Endothelial cell of umbilical vein (primary cell): ENCODE results near the gene RAB35. TPM values are rescaled to one million over a fixed set of nuclear protein-coding genes. Genes with fewer than 3 reads are reported as not detected.

Experiments used
- BruUV-seq: library from RNA; stranded (reverse); fragments of 400-500 nt; replicated peaks from 2 replicates; lab custom pipeline; 2021; lab: Mats Ljungman, UMichigan
- CTCF ChIA-PET: fragments of 300-600, 350-600 bp; sonication (Branson Sonifier 250); formaldehyde crosslinking; loops from one replicate; lab custom pipeline; 2021; ENCODE audit warnings: antibody characterized with exemption, inconsistent platforms; lab: Charles Lee
- POLR2A ChIA-PET: fragments of 300-600, 350-600 bp; sonication (Branson Sonifier 250); formaldehyde crosslinking; loops from one replicate; lab custom pipeline; 2021; ENCODE audit warnings: antibody characterized with exemption, inconsistent platforms; lab: Charles Lee
- DNase-seq: peaks from one replicate; pipeline ENCODE4 v3.0.0-alpha.2; 2011; ENCODE audit warnings: low read depth, low spot score
- FAIRE-seq: peaks from 2 replicates; lab custom pipeline; 2011; peaks lifted over from hg19 to GRCh38; lab: Jason Lieb, UNC
- H2AFZ ChIP-seq: 2 replicates; pipeline ENCODE4 v1.6.0; 2012; ENCODE audit warnings: low read depth, low read length, control low read depth, inconsistent platforms
- H3K27ac ChIP-seq: 2 replicates; pipeline ENCODE4 v1.5.1; 2011; ENCODE audit warnings: low read depth, mild to moderate bottlenecking, control low read depth, low read length, moderate library complexity; ENCODE audit not compliant: insufficient read depth
- H3K27me3 ChIP-seq, 2 experiments: 2 replicates each; pipeline versions ENCODE4 v1.6.0 to v1.6.1; 2011; ENCODE audit warnings: low read length in 2 of 2, mixed read lengths in 1 of 2; ENCODE audit not compliant: control insufficient read depth in 2 of 2, insufficient read depth in 2 of 2
- H3K36me3 ChIP-seq, 2 experiments: 2 replicates in 1 of 2; 3 replicates in 1 of 2; pipeline ENCODE4 v1.5.1; 2011; ENCODE audit warnings: low read length in 2 of 2, mild to moderate bottlenecking in 1 of 2, moderate library complexity in 1 of 2; ENCODE audit not compliant: control insufficient read depth in 2 of 2, insufficient read depth in 2 of 2; ENCODE audit errors: extremely low read depth in 1 of 2
- H3K4me1 ChIP-seq: 3 replicates; pipeline ENCODE4 v1.5.1; 2011; ENCODE audit warnings: mild to moderate bottlenecking, low read length; ENCODE audit not compliant: control insufficient read depth, insufficient read depth; ENCODE audit errors: extremely low read depth
- H3K4me2 ChIP-seq: 2 replicates; pipeline ENCODE4 v1.6.1; 2011; ENCODE audit warnings: low read length, control low read depth, mixed read lengths; ENCODE audit not compliant: insufficient read depth
- H3K4me3 ChIP-seq, 3 experiments: fragments of 200-600 bp in 1 of 3; sonication (generic), shearing (Covaris generic) in 1 of 3; replicated peaks in 1 of 3; 2 replicates each; pipeline ENCODE4 v1.5.1; 2011 to 2016; ENCODE audit warnings: control low read depth in 3 of 3, low read length in 3 of 3, mild to moderate bottlenecking in 2 of 3, inconsistent platforms in 1 of 3, low read depth in 1 of 3, moderate library complexity in 1 of 3; ENCODE audit not compliant: insufficient read depth in 1 of 3
- H3K79me2 ChIP-seq: 2 replicates; pipeline ENCODE4 v1.6.0; 2012; ENCODE audit warnings: low read length, inconsistent platforms; ENCODE audit not compliant: control insufficient read depth, insufficient read depth
- H3K9ac ChIP-seq: replicated peaks from 2 replicates; pipeline ENCODE3; 2011; ENCODE audit warnings: low read length, control low read depth; ENCODE audit not compliant: insufficient read depth; ENCODE audit errors: extremely low read depth
- H3K9me1 ChIP-seq: replicated peaks from 3 replicates; pipeline ENCODE4 v1.6.0; 2011; ENCODE audit warnings: mild to moderate bottlenecking, low read length; ENCODE audit not compliant: control insufficient read depth, insufficient read depth; ENCODE audit errors: extremely low read depth
- H3K9me3 ChIP-seq: replicated peaks from 2 replicates; pipeline ENCODE4 v1.5.1; 2012; ENCODE audit warnings: low read length, inconsistent platforms; ENCODE audit not compliant: control insufficient read depth, insufficient read depth
- H4K20me1 ChIP-seq: replicated peaks from 2 replicates; pipeline ENCODE3; 2011; ENCODE audit warnings: mild to moderate bottlenecking, low read length; ENCODE audit not compliant: control insufficient read depth, insufficient read depth; ENCODE audit errors: extremely low read depth
- CTCF ChIP-seq, 2 donors: IDR thresholded peaks; 1 replicate in 1 of 2; 2 replicates in 1 of 2; pipeline ENCODE4 v1.5.1; 2011; ENCODE audit warnings: low read length in 2 of 2, mild to moderate bottlenecking in 2 of 2, moderate library complexity in 2 of 2, control low read depth in 1 of 2, inconsistent platforms in 1 of 2, low read depth in 1 of 2; ENCODE audit not compliant: insufficient read depth in 1 of 2; ENCODE audit errors: extremely low read depth in 1 of 2
- EZH2 ChIP-seq: IDR thresholded peaks from 2 replicates; pipeline ENCODE4 v1.6.1; 2012; ENCODE audit warnings: borderline replicate concordance, low read depth, mild to moderate bottlenecking, moderate library complexity, low read length, inconsistent platforms; ENCODE audit not compliant: severe bottlenecking
- FOS ChIP-seq: IDR thresholded peaks from 2 replicates; pipeline ENCODE4 v1.6.1; 2011; ENCODE audit warnings: mild to moderate bottlenecking, low read length, moderate library complexity, borderline replicate concordance; ENCODE audit not compliant: insufficient read depth
- GATA2 ChIP-seq: IDR thresholded peaks from 2 replicates; pipeline ENCODE4 v1.7.0; 2011; ENCODE audit warnings: low read depth, mild to moderate bottlenecking, moderate library complexity, mixed read lengths, low read length; ENCODE audit not compliant: insufficient read length, insufficient read depth
- JUN ChIP-seq: IDR thresholded peaks from 2 replicates; pipeline ENCODE4 v1.6.1; 2011; ENCODE audit warnings: borderline replicate concordance, low read depth; ENCODE audit not compliant: insufficient read length, insufficient read depth
- MAX ChIP-seq: IDR thresholded peaks from 2 replicates; pipeline ENCODE4 v1.6.1; 2011; ENCODE audit not compliant: insufficient read depth, insufficient read length
- MYC ChIP-seq: IDR thresholded peaks from one replicate; pipeline ENCODE4 v1.6.1; 2011; ENCODE audit warnings: mild to moderate bottlenecking, low read depth, low read length
- POLR2A ChIP-seq: IDR thresholded peaks from 2 replicates; pipeline ENCODE4 v1.6.1; 2012; ENCODE audit warnings: low read depth, mild to moderate bottlenecking, control low read depth, low read length
- POLR2AphosphoS5 ChIP-seq: IDR thresholded peaks from 2 replicates; pipeline ENCODE4 v1.6.1; 2012; ENCODE audit warnings: low read depth, mild to moderate bottlenecking, control low read depth, low read length, moderate library complexity; ENCODE audit not compliant: insufficient read depth
- dilution Hi-C: fragments of 300-500 bp; cut with MboI; formaldehyde crosslinking; loops from one replicate; pipeline ENCODE4 v1.15.0; 2019; ENCODE audit warnings: low sequenced_read_pairs; ENCODE audit not compliant: extremely low pct_ligation_motif_present
- intact Hi-C: fragments of 100-400 bp; cut with micrococcal nuclease; formaldehyde crosslinking; loops from one replicate; pipeline ENCODE4 v1.10.0; 2022
- polyA plus RNA-seq, 4 experiments: library from polyadenylated mRNA; depleted of rRNA in 3 of 4; stranded (reverse) in 3 of 4; unstranded in 1 of 4; fragments of >200 nt; gene quantifications; 2 replicates each; pipeline versions ENCODE4 v1.2.1 to v1.2.3, GENCODE V29; 2011 to 2012; ENCODE audit warnings: missing spikeins in 1 of 4
- total RNA-seq: library from RNA; stranded (reverse); gene quantifications from 2 replicates; pipeline ENCODE4 v1.2.3, GENCODE V29; 2021

RAB35 gene
- total and polyA plus RNA-seq, 2 donors (not counting 3 experiments of a cell fraction or from before 2014, with no cell fraction given): 70.5 to 80.3 TPM

- no TSS peak for BruUV-seq
- dilution Hi-C loops (no loop called here), intact Hi-C loops (no loop called here)
- no peaks in the 10 kb centered on the region for H4K20me1 ChIP-seq
- H3K79me2 ChIP-seq: no peaks in the 10 kb centered on the region
- no peak overlapping the region for H3K4me3 ChIP-seq
- POLR2A ChIA-PET: no interaction called here
- CTCF ChIA-PET: interaction anchor here (1.3 kb wide), 1 partner anchor 133 kb away, joined by 3 read pairs; the partner anchor contains the start of gene PXN
- H3K27me3 ChIP-seq: no peaks in the 10 kb centered on the region
- no peak for DNase-seq
- H3K4me1 ChIP-seq: peaks cover 8% of the 10 kb centered on the region
- no peak for FAIRE-seq
- H3K9ac ChIP-seq: no peak overlapping the region
- H3K9me3 ChIP-seq: no peaks in the 10 kb centered on the region
- TF ChIP-seq EZH2 (no peak), GATA2 (no peak), CTCF (IDR thresholded peaks at IDR 0.05; ENCODE audit: extremely low read depth in 1 of 2, insufficient read depth in 1 of 2, low read depth in 1 of 2, low read length in 2 of 2) (no peak), POLR2AphosphoS5 (no peak), JUN (no peak), MAX (no peak), FOS (no peak), MYC (no peak), POLR2A (no peak)
- no peak overlapping the region for H3K4me2 ChIP-seq
- no peak overlapping the region for H3K27ac ChIP-seq
- H3K9me1 ChIP-seq: no peaks in the 10 kb centered on the region
- H3K36me3 ChIP-seq: peaks cover 33 to 62% of the 10 kb centered on the region in 2 experiments
- no peak overlapping the region for H2AFZ ChIP-seq
Measured at GRCh38 chr12:120132054-120132836, 15.7 kb upstream of the RAB35 start.
